ENCODE results near the gene STEAP3. TPM values are rescaled to one million over a fixed set of nuclear protein-coding genes. Genes with fewer than 3 reads are reported as not detected.

STEAP3 gene
- total RNA-seq, 1 donor from 2014 or later = 11.8 TPM

- Histone ChIP-seq H3K36me3 (ENCODE audit: control insufficient read depth, insufficient read depth, low read length) (no peaks in the 10 kb centered on the region), H3K27me3 (ENCODE audit: control insufficient read depth, insufficient read depth, low read length) (no peaks in the 10 kb centered on the region), H3K4me3 (ENCODE audit: low read depth, low read length) (no peak overlapping the region)
- FAIRE-seq = no peak
- no peak for TF ChIP-seq CTCF (IDR thresholded peaks at IDR 0.05; ENCODE audit: insufficient read depth, low read length, severe bottlenecking)
- DNase-seq (ENCODE audit: low read depth) = no peak
These were observed 83.9 kb downstream of the STEAP3 start for GRCh38 chr2:119307419-119308140.

- no peak for DNase-seq (ENCODE audit: low read depth)
- no peak overlapping the region for H3K4me3 ChIP-seq (ENCODE audit: low read depth, low read length)
These were observed 85.2 kb downstream of the STEAP3 start for GRCh38 chr2:119308793-119309330.

GRCh38 chr2:119311371-119311770 is 87.7 kb downstream of the STEAP3 start:
- FAIRE-seq = no peak

More at GRCh38 chr2:119308793-119309330, 85.2 kb downstream of the STEAP3 start:
- Histone ChIP-seq H3K27me3 (ENCODE audit: control insufficient read depth, insufficient read depth, low read length) (no peaks in the 10 kb centered on the region), H3K36me3 (ENCODE audit: control insufficient read depth, insufficient read depth, low read length) (no peaks in the 10 kb centered on the region)
- TF ChIP-seq CTCF (IDR thresholded peaks at IDR 0.05; ENCODE audit: insufficient read depth, low read length, severe bottlenecking) = no peak
- no peak for FAIRE-seq

GRCh38 chr2:119311831-119312230 is 88.2 kb downstream of the STEAP3 start:
- H3K4me3 ChIP-seq (ENCODE audit: low read depth, low read length) = no peak overlapping the region
- H3K27me3 ChIP-seq (ENCODE audit: control insufficient read depth, insufficient read depth, low read length) = no peaks in the 10 kb centered on the region
- H3K36me3 ChIP-seq (ENCODE audit: control insufficient read depth, insufficient read depth, low read length) = no peaks in the 10 kb centered on the region
- TF ChIP-seq CTCF (IDR thresholded peaks at IDR 0.05; ENCODE audit: insufficient read depth, low read length, severe bottlenecking) = no peak
- FAIRE-seq (no peak), DNase-seq (ENCODE audit: low read depth) (no peak)

More at GRCh38 chr2:119311371-119311770, 87.7 kb downstream of the STEAP3 start:
- no peak for TF ChIP-seq CTCF (IDR thresholded peaks at IDR 0.05; ENCODE audit: insufficient read depth, low read length, severe bottlenecking)
- no peaks in the 10 kb centered on the region for H3K27me3 ChIP-seq (ENCODE audit: control insufficient read depth, insufficient read depth, low read length)
- no peak for DNase-seq (ENCODE audit: low read depth)
- H3K36me3 ChIP-seq (ENCODE audit: control insufficient read depth, insufficient read depth, low read length) = no peaks in the 10 kb centered on the region
- no peak overlapping the region for H3K4me3 ChIP-seq (ENCODE audit: low read depth, low read length)

Other genes starting within 250 kb of the STEAP3 start
- gene C1QL2, start 65.1 kb upstream of the STEAP3 start, total RNA-seq = not detected in 2 replicates
- 4.7 and 12.3 TPM in 2 replicates for gene C2orf76, start 143.0 kb downstream of the STEAP3 start, total RNA-seq
- gene DBI, start 143.1 kb downstream of the STEAP3 start, total RNA-seq = 75.3 and 98.1 TPM in 2 replicates
- gene TMEM37, start 208.0 kb downstream of the STEAP3 start, total RNA-seq = 0.26 TPM in 1 of 2 replicates, not detected in the other

Data from bronchial epithelial cell (primary cell).